K562 treated with DMSO at 1 percent for 48 hours (cell line): ENCODE measurements around the gene TUBA4A. TPM values are rescaled to one million over a fixed set of nuclear protein-coding genes. Genes with fewer than 3 reads are reported as not detected.

Source experiments
- total RNA-seq: library from RNA; unstranded; fragments of 300-600 nt; gene quantifications from 2 replicates; pipeline ENCODE4 v1.2.3, GENCODE V29; 2022; ENCODE audit warnings: low replicate concordance; ENCODE audit errors: extremely low read depth

The TUBA4A gene
- total RNA-seq = not detected in 2 replicates

GRCh38 chr2:219253753-219254589 is at the start of gene TUBA4A:
TUBA4A (minus strand) TSS chr2:219253918; CDS start chr2:219253858, 60 bp downstream.

GRCh38 chr2:219279151-219279915 is 25.6 kb upstream of the TUBA4A start, which contains the start of gene DNAJB2:
DNAJB2 (plus strand) TSS chr2:219279366; CDS start chr2:219279834, 468 bp downstream.

GRCh38 chr2:219252900-219253752 is 592 bp downstream of the TUBA4A start, which contains the start of gene TUBA4B:
TUBA4B (plus strand) TSS chr2:219253243; CDS start chr2:219253408, 165 bp downstream.

GRCh38 chr2:219245148-219245898 is 8.4 kb downstream of the TUBA4A start, which contains the start of the genes GLB1L and STK16:
GLB1L (minus strand) TSS chr2:219245444; CDS start chr2:219243573, 1,871 bp downstream.
STK16 (plus strand) TSS chr2:219245479; CDS start chr2:219246000, 521 bp downstream.

GRCh38 chr2:219229305-219230058 is 24.2 kb downstream of the TUBA4A start, which contains the start of the genes ANKZF1 and ATG9A:
ANKZF1 (plus strand) TSS chr2:219229806; CDS start chr2:219230258, 452 bp downstream.
ATG9A (minus strand) TSS chr2:219229636; CDS start chr2:219228024, 1,612 bp downstream.

DNA sequence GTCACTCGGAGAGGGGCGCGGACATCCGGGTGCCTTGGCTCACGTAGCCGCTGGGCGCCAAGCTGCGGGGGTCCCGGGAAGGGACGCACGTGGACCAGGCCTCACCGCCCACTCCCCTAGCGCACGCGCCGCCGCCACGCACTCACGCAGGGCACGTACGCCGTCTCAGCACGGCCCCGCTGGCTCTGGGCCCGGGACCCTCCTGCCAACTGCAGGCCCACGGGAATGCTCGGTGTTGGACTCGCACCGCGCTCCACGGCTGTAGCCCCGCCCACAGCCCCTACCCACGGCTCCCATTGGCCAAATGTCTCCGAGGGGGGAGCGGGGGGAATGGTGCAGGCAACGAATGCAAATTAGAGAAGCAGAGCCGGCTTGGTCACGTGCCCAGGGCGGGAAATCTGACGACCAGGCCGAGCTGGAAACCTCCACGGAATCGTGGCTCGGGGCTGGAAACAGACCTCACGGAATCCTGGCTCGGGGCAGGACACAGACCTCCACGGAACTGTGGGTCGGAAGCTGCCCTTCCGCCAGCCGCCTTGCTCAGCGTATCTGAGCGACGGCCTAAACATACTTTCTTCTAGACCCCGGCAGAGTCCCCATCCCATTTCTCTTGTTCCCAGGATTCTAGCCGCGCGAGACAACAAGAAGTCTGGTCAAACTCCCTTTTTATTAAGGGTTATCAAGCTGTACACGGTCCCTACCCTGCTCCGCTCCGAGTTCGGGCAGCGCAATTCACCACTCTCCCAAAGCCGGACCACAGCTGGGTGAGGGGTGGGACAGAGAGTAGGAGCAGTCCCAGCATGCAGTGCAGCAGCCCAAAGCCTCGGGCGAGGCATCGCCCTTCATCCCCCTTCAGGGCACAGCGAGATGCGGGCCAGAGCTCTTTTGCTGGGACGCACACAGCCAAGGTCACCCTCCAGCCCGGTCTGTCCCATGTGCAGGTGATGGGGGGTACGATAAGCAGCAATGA is 34.7 kb downstream of the TUBA4A start, which contains the start of gene ABCB6:
ABCB6 (minus strand) TSS at position 227 of the 970 bp plus-strand sequence. CDS start 285 bp downstream, outside the sequence.

GRCh38 chr2:219206328-219207133 is 47.2 kb downstream of the TUBA4A start, which contains the start of gene ZFAND2B:
ZFAND2B (plus strand) TSS chr2:219206782; CDS start chr2:219206988, 206 bp downstream.

Other genes starting within 250 kb of the TUBA4A start
- gene CFAP65, start 212.4 kb downstream of the TUBA4A start, total RNA-seq = not detected in 2 replicates
- gene IHH, start 193.0 kb downstream of the TUBA4A start, total RNA-seq = not detected in 2 replicates
- not detected in 2 replicates for gene NHEJ1, start 93.1 kb downstream of the TUBA4A start, total RNA-seq
- not detected in 2 replicates for gene SLC23A3, start 83.9 kb downstream of the TUBA4A start, total RNA-seq
- gene CNPPD1, start 77.0 kb downstream of the TUBA4A start, total RNA-seq = not detected in 2 replicates
- gene RETREG2, start 75.6 kb downstream of the TUBA4A start, total RNA-seq = not detected in 2 replicates
- gene ZFAND2B, start 47.1 kb downstream of the TUBA4A start, total RNA-seq = not detected in 2 replicates
- not detected in 2 replicates for gene ABCB6, start 35.0 kb downstream of the TUBA4A start, total RNA-seq
- not detected in 2 replicates for gene ATG9A, start 24.3 kb downstream of the TUBA4A start, total RNA-seq
- not detected in 2 replicates for gene ANKZF1, start 24.1 kb downstream of the TUBA4A start, total RNA-seq
- gene GLB1L, start 8.5 kb downstream of the TUBA4A start, total RNA-seq = not detected in 2 replicates
- not detected in 2 replicates for gene STK16, start 8.4 kb downstream of the TUBA4A start, total RNA-seq
- not detected in 2 replicates for gene TUBA4B, start 675 bp downstream of the TUBA4A start, total RNA-seq
- gene DNAJB2, start 25.4 kb upstream of the TUBA4A start, total RNA-seq = not detected in 2 replicates
- not detected in 2 replicates for gene PTPRN, start 55.5 kb upstream of the TUBA4A start, total RNA-seq
- gene RESP18, start 78.8 kb upstream of the TUBA4A start, total RNA-seq = not detected in 2 replicates
- gene DNPEP, start 134.0 kb upstream of the TUBA4A start, total RNA-seq = not detected in 2 replicates
- not detected in 2 replicates for gene DES, start 164.5 kb upstream of the TUBA4A start, total RNA-seq
- gene SPEG, start 180.9 kb upstream of the TUBA4A start, total RNA-seq = not detected in 2 replicates
- gene GMPPA, start 245.0 kb upstream of the TUBA4A start, total RNA-seq = 259 TPM in 1 of 2 replicates, not detected in the other